Measurements from ENCODE around the gene RGS12. TPM values are rescaled to one million over a fixed set of nuclear protein-coding genes. Genes with fewer than 3 reads are reported as not detected.
"Not testable (repeated sequence)": the region's sequence is repeated elsewhere in the genome, so short reads cannot be mapped to it uniquely, and the experiment has no call there.

Gene RGS12
- total RNA-seq, 4 donors from 2014 or later: 9.1 to 22.6 (median 21.1) TPM

DNA sequence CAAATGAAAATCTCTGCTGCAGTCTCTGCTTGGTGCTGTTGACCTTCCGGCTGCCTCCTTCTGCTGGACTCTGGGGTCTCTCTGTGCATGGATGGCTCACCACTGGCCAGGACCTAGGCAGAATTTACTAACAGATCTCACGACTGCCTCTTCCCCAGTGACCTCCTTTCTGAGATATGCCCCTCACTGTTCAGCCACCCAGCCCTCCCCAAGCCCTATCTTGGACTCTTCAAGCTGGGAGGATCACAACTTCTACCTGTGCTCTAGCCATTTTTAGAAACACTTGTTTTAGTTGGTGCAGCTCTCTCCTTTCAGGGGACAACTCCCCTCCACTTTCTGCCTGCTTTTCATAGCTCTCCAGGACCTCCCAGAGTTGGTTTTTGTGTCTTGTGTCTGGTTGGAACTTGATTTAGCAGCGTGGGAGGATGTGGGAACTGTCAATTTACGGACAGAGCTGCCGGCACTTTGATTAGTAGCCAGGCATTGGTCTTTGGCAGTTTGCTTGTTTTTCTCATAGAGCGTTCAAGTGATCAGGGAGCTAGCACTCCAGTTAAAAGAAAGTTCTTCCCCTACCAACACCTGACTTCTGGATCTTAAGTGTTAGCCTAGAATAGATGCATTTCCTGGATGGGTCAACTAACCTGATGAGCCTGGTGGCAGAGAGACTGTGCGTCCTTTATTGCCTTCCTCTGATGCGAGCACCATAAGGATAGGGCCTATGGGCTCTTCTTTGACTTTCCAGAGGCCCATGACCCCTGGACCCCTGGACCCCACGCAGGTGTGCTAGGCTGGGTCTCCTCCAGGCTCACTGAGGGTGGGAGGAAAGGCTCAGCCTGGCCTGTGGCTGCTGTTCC is 6.5 kb downstream of the RGS12 start:
- peak in 1 of 2 donors; percentile 21 for ATAC-seq
- intact Hi-C loops (cut with DNase I; ENCODE audit: low total_unique reads): loop anchor here (10.0 kb wide), 1 partner anchor 1445 kb away; the partner anchor contains the start of gene LETM1
- in situ Hi-C loops (cut with MboI; ENCODE audit: low sequenced_read_pairs in 4 of 4): no loop called here
- Histone ChIP-seq H3K27me3 (no peaks in the 10 kb centered on the region), H3K36me3 (no peaks in the 10 kb centered on the region), H3K4me3 (no peak overlapping the region), H3K27ac (peak overlapping the region in 2 of 4 donors; percentile 51 to 61), H3K9me3 (no peaks in the 10 kb centered on the region), H3K4me1 (peaks cover 19 to 35% of the 10 kb centered on the region in 2 donors)
- DNase-seq: peak in 1 of 2 donors; percentile 6
- no peak for TF ChIP-seq POLR2A (IDR thresholded peaks at IDR 0.05)
- no peak for TF ChIP-seq CTCF (IDR thresholded peaks at IDR 0.05 in 4 of 5, conservative IDR thresholded peaks at IDR 0.05 in 1 of 5)

GRCh38 chr4:3299976-3300671 is 7.3 kb downstream of the RGS12 start:
- H3K27me3 ChIP-seq: no peaks in the 10 kb centered on the region
- intact Hi-C loops (cut with DNase I; ENCODE audit: low total_unique reads) (loop anchor here (10.0 kb wide), 1 partner anchor 1445 kb away; the partner anchor contains the start of gene LETM1), in situ Hi-C loops (cut with MboI; ENCODE audit: low sequenced_read_pairs in 4 of 4) (no loop called here)
- no peak for ATAC-seq
- peak overlapping the region in 1 of 4 donors; percentile 61 for H3K27ac ChIP-seq
- no peak for TF ChIP-seq POLR2A (IDR thresholded peaks at IDR 0.05)
- no peak for TF ChIP-seq CTCF (IDR thresholded peaks at IDR 0.05 in 4 of 5, conservative IDR thresholded peaks at IDR 0.05 in 1 of 5)
- peaks cover 26 to 36% of the 10 kb centered on the region in 2 donors for H3K4me1 ChIP-seq
- H3K36me3 ChIP-seq: no peaks in the 10 kb centered on the region
- no peak overlapping the region for H3K4me3 ChIP-seq
- peak in 1 of 2 donors; percentile 13 for DNase-seq
- H3K9me3 ChIP-seq: no peaks in the 10 kb centered on the region

DNA sequence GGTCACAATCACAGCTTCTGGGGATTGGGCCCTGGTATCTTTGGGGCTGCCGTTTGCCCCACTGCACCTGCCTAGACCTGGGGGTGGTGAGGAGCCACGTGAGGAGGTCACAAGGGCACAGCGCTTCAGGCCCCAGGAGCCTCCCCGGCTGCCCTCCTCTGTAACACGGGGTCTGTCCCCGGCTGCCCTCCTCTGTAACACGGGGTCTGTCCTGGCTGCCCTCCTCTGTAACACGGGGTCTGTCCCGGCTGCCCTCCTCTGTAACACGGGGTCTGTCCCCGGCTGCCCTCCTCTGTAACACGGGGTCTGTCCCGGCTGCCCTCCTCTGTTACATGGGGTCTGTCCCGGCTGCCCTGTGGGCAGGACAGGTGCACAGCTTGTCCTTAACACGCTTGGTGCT is 8.1 kb downstream of the RGS12 start:
- H3K9me3 ChIP-seq; H3K27me3 ChIP-seq; H3K27ac ChIP-seq; intact Hi-C loops (cut with DNase I; ENCODE audit: low total_unique reads); H3K36me3 ChIP-seq; H3K4me3 ChIP-seq; in situ Hi-C loops (cut with MboI; ENCODE audit: low sequenced_read_pairs in 4 of 4); ATAC-seq: not testable (repeated sequence)
- DNase-seq: peak in 1 of 2 donors; percentile 10
- H3K4me1 ChIP-seq: peaks cover 33 to 38% of the 10 kb centered on the region in 2 donors

- DNase-seq: peak in 1 of 2 donors; percentile 5
- no peak for TF ChIP-seq CTCF (IDR thresholded peaks at IDR 0.05 in 4 of 5, conservative IDR thresholded peaks at IDR 0.05 in 1 of 5)
- no peak for TF ChIP-seq POLR2A (IDR thresholded peaks at IDR 0.05)
- intact Hi-C loops (cut with DNase I; ENCODE audit: low total_unique reads) (no loop called here), in situ Hi-C loops (cut with MboI; ENCODE audit: low sequenced_read_pairs in 4 of 4) (no loop called here)
- ATAC-seq: no peak
- no peaks in the 10 kb centered on the region for H3K9me3 ChIP-seq
- H3K4me3 ChIP-seq: no peak overlapping the region
- H3K27me3 ChIP-seq: no peaks in the 10 kb centered on the region
- H3K4me1 ChIP-seq: peaks cover 36 to 45% of the 10 kb centered on the region in 2 donors
- no peaks in the 10 kb centered on the region for H3K36me3 ChIP-seq
- no peak overlapping the region for H3K27ac ChIP-seq
Observed at GRCh38 chr4:3301450-3302172, 8.8 kb downstream of the RGS12 start.

Data from gastrocnemius medialis (tissue), 4 donors.